Neural progenitor cell (in vitro differentiated cells): ENCODE data around the gene IL3RA.

Experiments
- EZH2phosphoT487 ChIP-seq: fragments of 200-600 bp; sonication (generic); IDR thresholded peaks from 2 replicates; pipeline ENCODE4 v1.6.1; 2017; ENCODE audit warnings: antibody characterized with exemption
- TF ChIP-seq, protein P1 (sequence below): fragments of 200-600 bp; sonication (generic); IDR thresholded peaks from 2 replicates; pipeline ENCODE4 v1.5.1; 2017; ENCODE audit warnings: antibody characterized with exemption, mild to moderate bottlenecking

DNA sequence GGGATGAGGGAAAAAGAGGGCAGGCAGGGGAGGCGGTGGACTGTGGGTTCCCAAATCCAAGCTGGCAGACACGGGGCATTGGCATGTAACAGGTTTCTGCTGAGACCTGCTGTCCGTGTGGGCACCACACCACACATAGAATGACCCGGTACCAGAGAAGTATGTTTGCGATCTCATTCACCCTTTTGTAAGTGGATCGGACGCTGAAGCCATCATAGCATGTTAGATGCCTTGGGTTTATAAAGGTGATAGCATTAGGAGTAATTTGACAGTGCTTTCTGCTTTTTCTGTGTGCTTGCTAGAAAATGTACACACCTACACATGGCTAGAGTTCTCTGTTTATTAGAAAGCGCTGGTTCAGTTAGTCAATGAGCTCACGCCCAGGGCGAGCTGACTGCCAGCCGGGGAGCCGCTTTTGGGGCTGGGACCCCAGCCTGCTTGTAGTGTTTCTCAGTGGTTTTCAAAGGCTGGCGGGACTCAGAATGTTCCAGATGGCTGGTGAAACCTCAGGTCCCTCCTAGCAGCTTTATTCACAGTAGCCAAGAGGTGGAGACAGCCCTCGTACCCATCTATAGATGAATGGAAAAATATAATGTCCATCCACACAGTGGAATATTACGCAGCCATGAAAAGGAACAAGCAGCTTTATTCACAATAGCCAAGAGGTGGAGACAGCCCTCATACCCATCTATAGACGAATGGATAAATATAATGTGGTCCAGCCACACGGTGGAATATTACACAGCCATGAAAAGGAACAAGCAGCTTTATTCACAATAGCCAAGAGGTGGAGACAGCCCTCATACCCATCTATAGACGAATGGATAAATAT is 579 bp downstream of the IL3RA start:
- TF ChIP-seq, protein P1, sequence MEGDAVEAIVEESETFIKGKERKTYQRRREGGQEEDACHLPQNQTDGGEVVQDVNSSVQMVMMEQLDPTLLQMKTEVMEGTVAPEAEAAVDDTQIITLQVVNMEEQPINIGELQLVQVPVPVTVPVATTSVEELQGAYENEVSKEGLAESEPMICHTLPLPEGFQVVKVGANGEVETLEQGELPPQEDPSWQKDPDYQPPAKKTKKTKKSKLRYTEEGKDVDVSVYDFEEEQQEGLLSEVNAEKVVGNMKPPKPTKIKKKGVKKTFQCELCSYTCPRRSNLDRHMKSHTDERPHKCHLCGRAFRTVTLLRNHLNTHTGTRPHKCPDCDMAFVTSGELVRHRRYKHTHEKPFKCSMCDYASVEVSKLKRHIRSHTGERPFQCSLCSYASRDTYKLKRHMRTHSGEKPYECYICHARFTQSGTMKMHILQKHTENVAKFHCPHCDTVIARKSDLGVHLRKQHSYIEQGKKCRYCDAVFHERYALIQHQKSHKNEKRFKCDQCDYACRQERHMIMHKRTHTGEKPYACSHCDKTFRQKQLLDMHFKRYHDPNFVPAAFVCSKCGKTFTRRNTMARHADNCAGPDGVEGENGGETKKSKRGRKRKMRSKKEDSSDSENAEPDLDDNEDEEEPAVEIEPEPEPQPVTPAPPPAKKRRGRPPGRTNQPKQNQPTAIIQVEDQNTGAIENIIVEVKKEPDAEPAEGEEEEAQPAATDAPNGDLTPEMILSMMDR: no peak
- no peak for TF ChIP-seq EZH2phosphoT487
